K562 (cell line): ENCODE data around the gene ZNF775. TPM values are rescaled to one million over a fixed set of nuclear protein-coding genes. Genes with fewer than 3 reads are reported as not detected.

Experiments used
- ADNP ChIP-seq: fragments of 200-800 bp; sonication (Bioruptor generic); IDR thresholded peaks from 2 replicates; pipeline ENCODE4 v1.6.1; 2016; ENCODE audit warnings: missing genetic modification characterization, missing compliant biosample characterization
- EP300 ChIP-seq: IDR thresholded peaks from 2 replicates; pipeline ENCODE4 v1.6.1; 2012; ENCODE audit warnings: low read length, improper control_type of control experiment
- EP400 ChIP-seq: fragments of 450-650 bp; IDR thresholded peaks from 2 replicates; pipeline ENCODE4 v1.6.1; 2017; ENCODE audit warnings: antibody characterized with exemption, mild to moderate bottlenecking, moderate library complexity
- ETV6 ChIP-seq, 3 experiments: fragments of 150-350 bp in 1 of 3; sonication (generic) in 1 of 3; formaldehyde crosslinking in 1 of 3; IDR thresholded peaks; 2 replicates each; pipeline versions ENCODE4 v1.6.1 to v1.8.0; 2014 to 2022; ENCODE audit warnings: borderline replicate concordance in 2 of 3, low read depth in 2 of 3, antibody characterized with exemption in 1 of 3, low read length in 1 of 3, mild to moderate bottlenecking in 1 of 3, missing genetic modification reagents in 1 of 3
- FOXK2 ChIP-seq, 2 experiments: fragments of 450-650 bp; IDR thresholded peaks in 1 of 2; conservative IDR thresholded peaks in 1 of 2; 2 replicates each; pipeline ENCODE4 v1.6.1; 2016; ENCODE audit warnings: low read depth in 2 of 2, mild to moderate bottlenecking in 1 of 2
- MBD2 ChIP-seq: sonication (generic); IDR thresholded peaks from 2 replicates; pipeline ENCODE4 v1.6.1; 2016; ENCODE audit warnings: low read depth, borderline replicate concordance
- RBM39 ChIP-seq: fragments of 200-400 bp; formaldehyde crosslinking; optimal IDR thresholded peaks from 2 replicates; pipeline ENCODE3; 2018; ENCODE audit warnings: low read depth, low read length
- RFX5 ChIP-seq: IDR thresholded peaks from 2 replicates; pipeline ENCODE4 v1.6.1; 2011; ENCODE audit warnings: low read depth, mild to moderate bottlenecking, improper control_type of control experiment, low read length
- SMARCA4 ChIP-seq: fragments of 450-650 bp; IDR thresholded peaks from 2 replicates; pipeline ENCODE4 v1.6.1; 2016
- SREBF2 ChIP-seq: sonication (generic); formaldehyde crosslinking; IDR thresholded peaks from 2 replicates; pipeline ENCODE4 v1.4.0; 2020; ENCODE audit warnings: mild to moderate bottlenecking, missing genetic modification reagents
- XRCC4 ChIP-seq: IDR thresholded peaks from one replicate; pipeline ENCODE4 v1.6.1; 2011; ENCODE audit not compliant: insufficient read depth, insufficient read length; ENCODE audit errors: extremely low read depth
- ZKSCAN1 ChIP-seq: fragments of 150-350 bp; IDR thresholded peaks from 2 replicates; pipeline ENCODE4 v1.6.1; 2016; ENCODE audit warnings: low read depth, low read length
- ZNF274 ChIP-seq: IDR thresholded peaks from 2 replicates; pipeline ENCODE4 v1.6.1; 2011; ENCODE audit warnings: low read depth, mild to moderate bottlenecking, low read length, moderate library complexity, borderline replicate concordance
- polyA plus RNA-seq, 8 experiments: library from polyadenylated mRNA; depleted of rRNA in 4 of 8; stranded (reverse) in 5 of 8; unstranded in 3 of 8; fragments of >200 nt; fragmentation: Nextera tagmentation in 2 of 8; fragmentation: Illumina TruSeq in 1 of 8; extraction: Ambion mirVana in 2 of 8; extraction: Trizol in 1 of 8; gene quantifications; 2 replicates each; pipeline versions ENCODE4 v1.2.1 to v1.2.3, GENCODE V29; 2011 to 2014; ENCODE audit warnings: inconsistent platforms in 1 of 8, missing spikeins in 1 of 8
- total RNA-seq, 7 experiments: library from RNA; depleted of rRNA in 6 of 7; stranded (reverse); fragments of >200 nt in 6 of 7; fragmentation: Illumina TruSeq in 2 of 7; extraction: Trizol in 2 of 7; gene quantifications; 2 replicates each; pipeline versions ENCODE4 v1.2.1 to v1.2.3, GENCODE V29; 2011 to 2021; ENCODE audit warnings: low replicate concordance in 1 of 7
- TF ChIP-seq, protein P1 (sequence below): sonication (generic); formaldehyde crosslinking; IDR thresholded peaks from 2 replicates; pipeline ENCODE4 v1.8.0; 2023; ENCODE audit warnings: mild to moderate bottlenecking, missing genetic modification reagents
- TF ChIP-seq, protein P2 (sequence below), 2 experiments: IDR thresholded peaks in 1 of 2; conservative IDR thresholded peaks in 1 of 2; 2 replicates each; pipeline ENCODE4 v1.6.1; 2016; ENCODE audit warnings: low read depth in 2 of 2, mild to moderate bottlenecking in 1 of 2, missing compliant biosample characterization in 1 of 2, missing genetic modification characterization in 1 of 2, moderate library complexity in 1 of 2
- TF ChIP-seq, protein P3 (sequence below): fragments of 450-650 bp; IDR thresholded peaks from 2 replicates; pipeline ENCODE4 v1.6.1; 2016; ENCODE audit warnings: borderline replicate concordance

ZNF775 gene
- total and polyA plus RNA-seq, 9 of the 15 experiments (the other 6 are each of a cell fraction or from before 2014, with no cell fraction given): 0.04 to 18.7 (median 4.9) TPM

DNA sequence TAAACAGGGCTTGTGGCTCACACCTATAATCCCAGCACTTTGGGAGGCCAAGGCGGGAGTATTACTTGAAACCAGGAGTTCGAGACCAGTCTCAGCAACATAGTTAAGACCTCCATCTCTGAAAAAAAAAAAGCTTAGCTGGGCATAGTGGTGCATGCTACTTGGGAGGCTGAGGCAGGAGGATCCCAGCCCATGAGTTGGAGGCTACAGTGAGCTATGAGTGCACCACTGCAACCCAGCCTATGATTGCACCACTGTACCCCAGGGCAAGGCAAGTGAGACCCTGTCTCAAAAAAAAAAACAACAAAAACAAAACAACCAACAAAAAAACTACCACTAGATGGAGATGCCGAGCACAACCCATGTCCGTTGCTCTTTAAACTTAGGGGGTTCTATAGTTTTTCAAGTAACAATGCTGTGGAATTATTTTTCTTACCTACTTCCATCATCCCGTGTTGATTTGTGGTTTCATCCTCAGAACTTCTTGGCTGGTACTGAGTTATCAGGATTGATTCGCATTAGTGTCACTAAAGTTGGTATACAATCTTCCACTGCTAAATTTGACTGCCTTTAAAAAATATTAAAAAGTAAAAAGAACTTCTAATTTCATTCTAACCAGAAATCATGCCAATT lies 22.7 kb upstream of the ZNF775 start (continued):
- TF ChIP-seq ADNP (tag) (no peak), SREBF2 (CRISPR knock-in tag) (no peak), EP300 (no peak), RBM39 (no peak), ETV6 (IDR thresholded peaks at IDR 0.05; ENCODE audit: borderline replicate concordance in 1 of 2, low read depth in 2 of 2, low read length in 1 of 2) (no peak), ETV6 (CRISPR knock-in tag; IDR thresholded peaks at IDR 0.05; ENCODE audit: borderline replicate concordance) (no peak), EP400 (peak; percentile 60; the same call in 1 of the 2 replicates), ZKSCAN1 (no peak), MBD2 (no peak), FOXK2 (conservative IDR thresholded peaks at IDR 0.05 in 1 of 2, IDR thresholded peaks at IDR 0.05 in 1 of 2; ENCODE audit: low read depth in 2 of 2) (peak; percentile 65 to 71; a peak in 2 of 4 replicates), XRCC4 (no peak), RFX5 (no peak), SMARCA4 (0 out of 2 replicates have a peak, but pooled peaks have one; percentile 23), ZNF274 (no peak)
- TF ChIP-seq, protein P1, sequence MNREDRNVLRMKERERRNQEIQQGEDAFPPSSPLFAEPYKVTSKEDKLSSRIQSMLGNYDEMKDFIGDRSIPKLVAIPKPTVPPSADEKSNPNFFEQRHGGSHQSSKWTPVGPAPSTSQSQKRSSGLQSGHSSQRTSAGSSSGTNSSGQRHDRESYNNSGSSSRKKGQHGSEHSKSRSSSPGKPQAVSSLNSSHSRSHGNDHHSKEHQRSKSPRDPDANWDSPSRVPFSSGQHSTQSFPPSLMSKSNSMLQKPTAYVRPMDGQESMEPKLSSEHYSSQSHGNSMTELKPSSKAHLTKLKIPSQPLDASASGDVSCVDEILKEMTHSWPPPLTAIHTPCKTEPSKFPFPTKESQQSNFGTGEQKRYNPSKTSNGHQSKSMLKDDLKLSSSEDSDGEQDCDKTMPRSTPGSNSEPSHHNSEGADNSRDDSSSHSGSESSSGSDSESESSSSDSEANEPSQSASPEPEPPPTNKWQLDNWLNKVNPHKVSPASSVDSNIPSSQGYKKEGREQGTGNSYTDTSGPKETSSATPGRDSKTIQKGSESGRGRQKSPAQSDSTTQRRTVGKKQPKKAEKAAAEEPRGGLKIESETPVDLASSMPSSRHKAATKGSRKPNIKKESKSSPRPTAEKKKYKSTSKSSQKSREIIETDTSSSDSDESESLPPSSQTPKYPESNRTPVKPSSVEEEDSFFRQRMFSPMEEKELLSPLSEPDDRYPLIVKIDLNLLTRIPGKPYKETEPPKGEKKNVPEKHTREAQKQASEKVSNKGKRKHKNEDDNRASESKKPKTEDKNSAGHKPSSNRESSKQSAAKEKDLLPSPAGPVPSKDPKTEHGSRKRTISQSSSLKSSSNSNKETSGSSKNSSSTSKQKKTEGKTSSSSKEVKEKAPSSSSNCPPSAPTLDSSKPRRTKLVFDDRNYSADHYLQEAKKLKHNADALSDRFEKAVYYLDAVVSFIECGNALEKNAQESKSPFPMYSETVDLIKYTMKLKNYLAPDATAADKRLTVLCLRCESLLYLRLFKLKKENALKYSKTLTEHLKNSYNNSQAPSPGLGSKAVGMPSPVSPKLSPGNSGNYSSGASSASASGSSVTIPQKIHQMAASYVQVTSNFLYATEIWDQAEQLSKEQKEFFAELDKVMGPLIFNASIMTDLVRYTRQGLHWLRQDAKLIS (CRISPR knock-in tag): no peak
- TF ChIP-seq, protein P2, sequence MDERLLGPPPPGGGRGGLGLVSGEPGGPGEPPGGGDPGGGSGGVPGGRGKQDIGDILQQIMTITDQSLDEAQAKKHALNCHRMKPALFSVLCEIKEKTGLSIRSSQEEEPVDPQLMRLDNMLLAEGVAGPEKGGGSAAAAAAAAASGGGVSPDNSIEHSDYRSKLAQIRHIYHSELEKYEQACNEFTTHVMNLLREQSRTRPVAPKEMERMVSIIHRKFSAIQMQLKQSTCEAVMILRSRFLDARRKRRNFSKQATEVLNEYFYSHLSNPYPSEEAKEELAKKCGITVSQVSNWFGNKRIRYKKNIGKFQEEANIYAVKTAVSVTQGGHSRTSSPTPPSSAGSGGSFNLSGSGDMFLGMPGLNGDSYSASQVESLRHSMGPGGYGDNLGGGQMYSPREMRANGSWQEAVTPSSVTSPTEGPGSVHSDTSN (CRISPR knock-in tag; IDR thresholded peaks at IDR 0.05; ENCODE audit: low read depth): no peak
- TF ChIP-seq, protein P2 (tag; conservative IDR thresholded peaks at IDR 0.05; ENCODE audit: low read depth): 0 out of 2 replicates have a peak, but pooled peaks have one; percentile 11
- TF ChIP-seq, protein P3, sequence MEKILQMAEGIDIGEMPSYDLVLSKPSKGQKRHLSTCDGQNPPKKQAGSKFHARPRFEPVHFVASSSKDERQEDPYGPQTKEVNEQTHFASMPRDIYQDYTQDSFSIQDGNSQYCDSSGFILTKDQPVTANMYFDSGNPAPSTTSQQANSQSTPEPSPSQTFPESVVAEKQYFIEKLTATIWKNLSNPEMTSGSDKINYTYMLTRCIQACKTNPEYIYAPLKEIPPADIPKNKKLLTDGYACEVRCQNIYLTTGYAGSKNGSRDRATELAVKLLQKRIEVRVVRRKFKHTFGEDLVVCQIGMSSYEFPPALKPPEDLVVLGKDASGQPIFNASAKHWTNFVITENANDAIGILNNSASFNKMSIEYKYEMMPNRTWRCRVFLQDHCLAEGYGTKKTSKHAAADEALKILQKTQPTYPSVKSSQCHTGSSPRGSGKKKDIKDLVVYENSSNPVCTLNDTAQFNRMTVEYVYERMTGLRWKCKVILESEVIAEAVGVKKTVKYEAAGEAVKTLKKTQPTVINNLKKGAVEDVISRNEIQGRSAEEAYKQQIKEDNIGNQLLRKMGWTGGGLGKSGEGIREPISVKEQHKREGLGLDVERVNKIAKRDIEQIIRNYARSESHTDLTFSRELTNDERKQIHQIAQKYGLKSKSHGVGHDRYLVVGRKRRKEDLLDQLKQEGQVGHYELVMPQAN: peak; percentile 31; the same call in 1 of the 2 replicates
